GM12891 (cell line): ENCODE data around the gene MAP3K20.

Experiments
- POLR2A ChIP-seq: IDR thresholded peaks from 2 replicates; pipeline ENCODE4 v1.6.1; 2011; ENCODE audit warnings: low read depth, low read length, control low read depth
- POU2F2 ChIP-seq: IDR thresholded peaks from 2 replicates; pipeline ENCODE4 v1.6.1; 2011; ENCODE audit warnings: low read depth, mild to moderate bottlenecking, control low read depth, low read length, moderate library complexity

GRCh38 chr2:173296235-173296634 lies 220.6 kb downstream of the MAP3K20 start:
- TF ChIP-seq POU2F2 (no peak), POLR2A (no peak)
